Psoas muscle (tissue), 8 donors: ENCODE measurements around the gene KCNK4. TPM values are rescaled to one million over a fixed set of nuclear protein-coding genes. Genes with fewer than 3 reads are reported as not detected.

Experiments used
- ATAC-seq, 4 donors: fragments of 200-7000 bp; cut with Tn5 transposase; one replicate each; pipeline ENCODE4 v1.9.1; 2020; ENCODE audit warnings: moderate library complexity in 3 of 4, mild to moderate bottlenecking in 2 of 4
- DNase-seq, 2 donors: peaks; one replicate each; pipeline ENCODE4 v3.0.0-alpha.2; 2020
- H3K27ac ChIP-seq: fragments of 200-600 bp; one replicate; pipeline ENCODE4 v1.8.0; 2022
- H3K27me3 ChIP-seq, 3 donors: fragments of 200-600 bp in 1 of 3; one replicate each; pipeline versions ENCODE4 v1.6.1 to v1.8.0; 2013 to 2022; ENCODE audit warnings: low read length in 2 of 3, mild to moderate bottlenecking in 2 of 3, moderate library complexity in 1 of 3; ENCODE audit not compliant: insufficient read depth in 3 of 3
- H3K36me3 ChIP-seq, 2 donors: fragments of 200-600 bp in 1 of 2; one replicate each; pipeline versions ENCODE4 v1.6.1 to v1.8.0; 2013 to 2022; ENCODE audit warnings: low read depth in 1 of 2, mild to moderate bottlenecking in 1 of 2, moderate library complexity in 1 of 2; ENCODE audit not compliant: insufficient read depth in 1 of 2
- H3K4me1 ChIP-seq: fragments of 200-600 bp; one replicate; pipeline ENCODE4 v1.8.0; 2022
- H3K4me3 ChIP-seq: fragments of 200-600 bp; one replicate; pipeline ENCODE4 v1.8.0; 2022; ENCODE audit warnings: mild to moderate bottlenecking
- H3K9me3 ChIP-seq: fragments of 200-600 bp; one replicate; pipeline ENCODE4 v1.8.0; 2022
- WGBS, 3 donors: extraction: QIAGEN DNeasy Blood & Tissue Kit; methylation state at CpG; one replicate each; pipeline versions ENCODE4 v1.1.6 to v1.1.7; 2013; 5-methylcytosine and 5-hydroxymethylcytosine counted together
- intact Hi-C, 2 donors: fragments of 100-400 bp; cut with DNase I; formaldehyde crosslinking; loops; one replicate each; pipeline versions ENCODE4 v1.11.0 to v1.14.2; 2022
- polyA plus RNA-seq, 3 donors: library from polyadenylated mRNA; stranded (reverse); fragments of 200-250 nt; gene quantifications; one replicate each; pipeline ENCODE4 v1.2.3, GENCODE V29; 2013
- total RNA-seq, 4 donors: library from RNA; stranded (reverse); fragmentation: NEBNext Ultra II Directional in 2 of 4; extraction: Animal tissue kit (Norgen Biotek cat#: 25700) in 2 of 4; gene quantifications; one replicate each; pipeline versions ENCODE4 v1.2.1 to v1.2.4, GENCODE V29; 2021 to 2023
- TF ChIP-seq, protein P1 (sequence below): fragments of 200-600 bp; IDR thresholded peaks from one replicate; pipeline ENCODE4 v1.8.0; 2022; ENCODE audit warnings: antibody characterized with exemption
- donor health status: healthy with polysubstance abuse.
- donor health status: DM: no; HTN: no; CAD: no; lungs with moderate emphysema.
- donor health status: Bipolar disorder and iron deficiency.
- donor health status: healthy.
- donor health status: DM: yes; HTN: yes; CAD: no.
- donor health status: DM: no; HTN: no; CAD: no.
- donor health status: DM: no; HTN: no; CAD: no.
- donor health status: DM: yes; HTN: yes; CAD: no.

Gene KCNK4
- total and polyA plus RNA-seq, 7 donors = not detected

DNA sequence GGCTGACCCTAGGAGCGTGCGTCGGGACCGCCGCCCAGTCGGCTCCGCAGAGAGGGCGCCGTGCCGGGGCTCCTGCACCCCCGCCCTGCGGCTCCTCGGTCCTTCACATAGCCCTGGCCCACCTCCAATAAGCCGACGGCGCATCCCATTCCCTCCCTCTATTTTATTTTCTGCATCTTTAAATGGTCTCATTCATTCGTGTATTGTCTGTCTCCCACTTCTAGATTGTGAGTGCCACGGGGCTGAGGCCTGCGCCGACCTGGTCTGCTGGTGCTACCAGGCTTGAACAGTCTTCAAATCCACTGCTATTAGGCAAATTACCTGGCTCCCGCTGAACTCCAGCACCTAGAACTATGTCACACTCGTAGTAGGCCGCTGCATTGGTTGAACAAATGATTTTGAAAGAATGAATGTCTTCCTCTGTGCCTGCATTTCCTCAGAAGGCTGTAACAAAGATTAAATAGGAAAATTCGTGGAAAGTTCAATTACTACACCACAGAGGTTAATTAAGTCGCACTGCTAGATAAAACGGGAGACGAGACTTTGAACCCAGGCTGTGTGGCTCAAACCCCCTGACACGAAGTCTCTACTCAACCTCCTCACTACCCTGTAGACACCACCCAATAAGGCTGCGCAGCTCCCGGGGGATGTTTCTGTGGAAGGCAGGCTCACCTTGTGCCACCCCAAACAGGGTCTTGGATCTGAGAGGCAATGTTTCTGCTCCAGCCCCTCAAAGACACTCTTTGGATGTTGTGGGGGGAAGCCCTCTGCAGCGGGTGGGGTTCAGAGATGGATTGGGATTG, 43.2 kb upstream of the KCNK4 start:
- Histone ChIP-seq H3K27me3 (no peaks in the 10 kb centered on the region), H3K4me3 (peak overlapping the region; percentile 93), H3K27ac (peak overlapping the region; percentile 99), H3K9me3 (no peaks in the 10 kb centered on the region), H3K36me3 (peaks cover 0 to 21% of the 10 kb centered on the region in 2 donors), H3K4me1 (peaks cover 39% of the 10 kb centered on the region)
- no peak for DNase-seq
- intact Hi-C loops = no loop called here
- TF ChIP-seq, protein P1, sequence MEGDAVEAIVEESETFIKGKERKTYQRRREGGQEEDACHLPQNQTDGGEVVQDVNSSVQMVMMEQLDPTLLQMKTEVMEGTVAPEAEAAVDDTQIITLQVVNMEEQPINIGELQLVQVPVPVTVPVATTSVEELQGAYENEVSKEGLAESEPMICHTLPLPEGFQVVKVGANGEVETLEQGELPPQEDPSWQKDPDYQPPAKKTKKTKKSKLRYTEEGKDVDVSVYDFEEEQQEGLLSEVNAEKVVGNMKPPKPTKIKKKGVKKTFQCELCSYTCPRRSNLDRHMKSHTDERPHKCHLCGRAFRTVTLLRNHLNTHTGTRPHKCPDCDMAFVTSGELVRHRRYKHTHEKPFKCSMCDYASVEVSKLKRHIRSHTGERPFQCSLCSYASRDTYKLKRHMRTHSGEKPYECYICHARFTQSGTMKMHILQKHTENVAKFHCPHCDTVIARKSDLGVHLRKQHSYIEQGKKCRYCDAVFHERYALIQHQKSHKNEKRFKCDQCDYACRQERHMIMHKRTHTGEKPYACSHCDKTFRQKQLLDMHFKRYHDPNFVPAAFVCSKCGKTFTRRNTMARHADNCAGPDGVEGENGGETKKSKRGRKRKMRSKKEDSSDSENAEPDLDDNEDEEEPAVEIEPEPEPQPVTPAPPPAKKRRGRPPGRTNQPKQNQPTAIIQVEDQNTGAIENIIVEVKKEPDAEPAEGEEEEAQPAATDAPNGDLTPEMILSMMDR = no peak
- peak in 1 of 4 donors; percentile 3 for ATAC-seq
- 35 to 50% (median 35%) methylated on average over 22 to 31 of the region's 31 CpGs for WGBS, 3 donors

DNA sequence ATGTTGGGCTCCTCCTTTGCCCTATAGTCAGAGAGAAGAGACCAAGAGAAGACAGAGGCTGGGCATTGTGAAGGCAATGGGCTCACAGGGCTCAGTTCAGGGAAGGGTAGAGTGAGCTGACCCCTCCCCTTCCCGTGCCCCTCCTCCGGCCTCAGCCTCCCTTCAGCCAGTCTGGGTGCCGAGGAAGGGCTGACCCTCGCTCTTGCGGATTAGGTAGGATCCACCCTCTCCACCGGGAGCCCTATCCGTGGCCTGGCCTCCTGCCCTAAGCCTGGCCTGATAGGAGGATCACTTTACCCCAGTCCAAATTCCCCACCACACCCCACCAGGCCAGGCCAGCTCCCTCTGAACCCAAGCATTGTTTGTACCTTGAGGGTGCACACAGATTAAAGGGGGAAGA, 42.5 kb upstream of the KCNK4 start:
- TF ChIP-seq, protein P1 = no peak
- no peaks in the 10 kb centered on the region for H3K9me3 ChIP-seq
- H3K4me3 ChIP-seq = no peak overlapping the region
- H3K36me3 ChIP-seq = peaks cover 0 to 14% of the 10 kb centered on the region in 2 donors
- intact Hi-C loops = no loop called here
- ATAC-seq (no peak), DNase-seq (no peak)
- WGBS, 3 donors = 61 to 86% (median 66%) methylated on average over 6 to 7 of the region's 7 CpGs
- no peaks in the 10 kb centered on the region for H3K27me3 ChIP-seq
- no peak overlapping the region for H3K27ac ChIP-seq
- peaks cover 39% of the 10 kb centered on the region for H3K4me1 ChIP-seq

DNA sequence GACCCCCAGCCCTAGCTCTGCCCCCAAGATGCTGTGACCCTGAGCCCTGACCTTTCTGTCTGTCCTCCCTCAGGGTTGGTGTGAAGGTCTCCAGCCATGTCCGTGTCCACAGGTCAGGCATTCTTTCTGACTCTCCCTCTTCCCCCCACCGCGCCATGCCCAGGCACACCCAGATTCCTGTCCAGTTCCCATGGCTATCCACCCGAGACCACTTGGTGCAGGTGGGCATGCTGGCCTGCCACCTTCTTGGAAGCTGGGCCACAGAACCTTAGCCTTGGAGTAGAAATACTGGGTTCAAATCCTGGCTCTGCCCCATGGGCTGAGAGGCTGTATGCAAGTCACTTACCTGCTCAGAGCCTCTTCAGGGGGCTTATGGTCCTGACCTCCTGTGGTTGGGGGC, 42.1 kb upstream of the KCNK4 start:
- Histone ChIP-seq H3K27ac (no peak overlapping the region), H3K9me3 (no peaks in the 10 kb centered on the region), H3K4me3 (no peak overlapping the region), H3K36me3 (peaks cover 0 to 10% of the 10 kb centered on the region in 2 donors), H3K4me1 (peaks cover 39% of the 10 kb centered on the region), H3K27me3 (no peaks in the 10 kb centered on the region)
- WGBS, 3 donors = 91 to 99% (median 92%) methylated on average over 4 of the region's 4 CpGs
- no peak for ATAC-seq
- intact Hi-C loops = no loop called here
- DNase-seq = no peak
- TF ChIP-seq, protein P1 = no peak

DNA sequence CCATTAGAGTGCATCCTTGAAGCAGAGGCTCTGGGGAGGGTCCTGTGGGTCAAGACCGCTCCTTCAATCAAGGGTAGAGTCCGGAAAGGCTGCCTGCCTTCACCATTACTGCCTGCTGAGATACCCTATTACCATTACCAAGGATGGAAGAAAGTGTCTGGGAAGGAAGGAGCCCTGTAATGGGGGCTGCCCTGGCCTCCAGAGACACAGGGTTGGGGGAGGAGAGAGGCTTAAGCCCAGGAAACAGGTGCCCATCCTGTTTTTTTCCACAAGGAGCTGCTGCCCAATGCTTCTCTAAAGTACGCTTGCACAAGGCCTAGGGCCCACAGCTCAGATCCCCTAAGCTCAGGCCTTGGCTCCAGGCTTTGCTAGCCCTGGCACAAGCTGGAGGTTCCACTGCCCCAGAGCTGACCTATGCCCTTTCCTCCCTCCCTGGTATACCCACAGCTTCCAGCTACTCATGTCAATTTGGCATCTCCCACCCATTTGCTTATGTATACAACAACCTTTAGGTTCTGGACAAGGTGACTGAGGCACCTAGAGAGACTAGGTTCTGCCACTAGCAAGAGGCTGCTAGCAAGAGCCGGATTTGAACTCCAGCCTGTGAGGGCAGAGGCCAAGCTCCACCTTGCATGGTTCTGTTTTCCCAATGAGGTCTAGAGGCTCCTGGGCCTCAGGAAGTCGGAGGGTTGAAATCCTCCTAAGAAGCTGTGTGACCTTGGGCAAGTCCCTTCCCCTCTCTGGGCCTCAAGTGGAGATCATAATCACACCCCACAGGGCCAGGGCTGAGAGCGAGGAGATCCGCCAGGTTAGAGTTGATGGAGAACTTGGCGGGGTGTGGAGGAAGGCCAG, 41.3 kb upstream of the KCNK4 start:
- DNase-seq (no peak), ATAC-seq (no peak)
- Histone ChIP-seq H3K27me3 (no peaks in the 10 kb centered on the region), H3K4me1 (peaks cover 36% of the 10 kb centered on the region), H3K36me3 (peaks cover 0 to 7% of the 10 kb centered on the region in 2 donors), H3K9me3 (no peaks in the 10 kb centered on the region), H3K27ac (no peak overlapping the region), H3K4me3 (peak overlapping the region; percentile 89)
- intact Hi-C loops = loop anchor here (2.0 to 5.0 kb wide), 2 partner anchors 19 to 53 kb away; partner anchors contain the start of gene CATSPERZ (in 1 of the 2)
- 90 to 96% (median 91%) methylated on average over 8 of the region's 8 CpGs for WGBS, 3 donors
- TF ChIP-seq, protein P1 = no peak
